GM12874 (cell line): ENCODE data around the gene MTG2.

Experiments
- TF ChIP-seq, protein P1 (sequence below): IDR thresholded peaks from 2 replicates; pipeline ENCODE4 v1.5.1; 2011; ENCODE audit warnings: low read depth, mild to moderate bottlenecking, control low read depth, low read length, moderate library complexity; ENCODE audit not compliant: insufficient read depth

The MTG2 gene

DNA sequence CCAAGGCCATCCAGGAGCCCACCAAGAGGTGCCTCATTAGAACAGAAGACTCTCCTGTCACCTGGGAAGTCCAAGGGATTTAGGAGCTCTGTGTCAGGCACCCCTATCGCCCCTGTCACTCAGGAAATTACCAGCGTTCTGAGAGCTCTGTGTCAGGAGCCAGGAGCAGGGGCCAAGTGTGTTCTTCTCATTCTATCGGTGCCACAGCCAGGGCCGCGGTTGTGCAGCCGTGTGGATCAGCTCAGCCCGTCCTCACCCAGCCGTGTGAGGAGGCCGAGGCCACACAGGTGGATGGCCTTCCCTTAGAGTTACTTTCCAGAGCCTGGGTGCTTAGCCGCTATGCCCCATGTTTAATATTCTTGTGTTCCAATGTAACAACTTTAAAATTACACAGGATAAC lies 9.8 kb downstream of the MTG2 start:
- TF ChIP-seq, protein P1, sequence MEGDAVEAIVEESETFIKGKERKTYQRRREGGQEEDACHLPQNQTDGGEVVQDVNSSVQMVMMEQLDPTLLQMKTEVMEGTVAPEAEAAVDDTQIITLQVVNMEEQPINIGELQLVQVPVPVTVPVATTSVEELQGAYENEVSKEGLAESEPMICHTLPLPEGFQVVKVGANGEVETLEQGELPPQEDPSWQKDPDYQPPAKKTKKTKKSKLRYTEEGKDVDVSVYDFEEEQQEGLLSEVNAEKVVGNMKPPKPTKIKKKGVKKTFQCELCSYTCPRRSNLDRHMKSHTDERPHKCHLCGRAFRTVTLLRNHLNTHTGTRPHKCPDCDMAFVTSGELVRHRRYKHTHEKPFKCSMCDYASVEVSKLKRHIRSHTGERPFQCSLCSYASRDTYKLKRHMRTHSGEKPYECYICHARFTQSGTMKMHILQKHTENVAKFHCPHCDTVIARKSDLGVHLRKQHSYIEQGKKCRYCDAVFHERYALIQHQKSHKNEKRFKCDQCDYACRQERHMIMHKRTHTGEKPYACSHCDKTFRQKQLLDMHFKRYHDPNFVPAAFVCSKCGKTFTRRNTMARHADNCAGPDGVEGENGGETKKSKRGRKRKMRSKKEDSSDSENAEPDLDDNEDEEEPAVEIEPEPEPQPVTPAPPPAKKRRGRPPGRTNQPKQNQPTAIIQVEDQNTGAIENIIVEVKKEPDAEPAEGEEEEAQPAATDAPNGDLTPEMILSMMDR: no peak

DNA sequence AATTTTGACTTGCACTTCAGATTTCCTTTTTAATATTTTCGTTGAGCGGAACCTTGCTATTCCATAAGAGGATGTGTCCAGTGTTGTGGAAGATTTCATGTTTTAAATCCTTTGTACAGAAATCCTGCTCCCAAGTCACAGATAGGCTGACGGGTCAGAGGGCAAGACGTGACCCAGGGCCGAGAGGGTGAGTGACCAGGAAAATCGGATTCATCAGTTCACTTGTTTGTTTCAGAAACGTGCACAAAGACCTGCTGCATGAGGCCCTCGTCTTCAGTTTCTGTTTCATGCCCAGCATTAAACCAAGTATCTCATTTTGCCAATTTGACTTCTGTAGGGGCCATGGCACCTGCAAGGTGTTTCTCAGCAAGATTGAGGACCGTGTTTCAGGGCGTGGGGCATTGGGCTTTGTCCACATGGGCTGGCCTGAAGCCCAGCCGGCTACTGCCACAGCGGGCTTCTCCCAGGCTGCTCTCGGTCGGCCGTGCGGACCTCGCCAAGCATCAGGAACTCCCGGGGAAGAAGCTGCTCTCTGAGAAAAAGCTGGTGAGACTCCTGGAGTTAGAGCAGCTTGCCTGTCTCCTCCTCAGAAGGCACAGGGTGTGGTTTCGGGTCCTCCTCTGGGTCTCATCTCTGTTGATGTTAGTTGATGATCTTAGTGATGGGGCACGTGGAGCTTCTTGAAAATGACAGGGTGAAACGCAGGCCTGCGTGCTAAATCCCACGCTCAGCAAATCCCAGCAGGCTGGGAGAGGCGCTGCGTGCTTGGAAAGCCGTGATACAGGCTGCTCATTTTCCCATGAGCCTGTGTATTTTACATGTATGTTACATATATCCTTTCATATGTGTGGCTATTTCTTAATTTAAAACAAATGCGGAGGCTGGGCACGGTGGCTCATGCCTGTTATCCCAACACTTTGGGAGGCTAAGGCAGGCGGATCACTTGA lies 10.5 kb downstream of the MTG2 start:
- TF ChIP-seq, protein P1: no peak

DNA sequence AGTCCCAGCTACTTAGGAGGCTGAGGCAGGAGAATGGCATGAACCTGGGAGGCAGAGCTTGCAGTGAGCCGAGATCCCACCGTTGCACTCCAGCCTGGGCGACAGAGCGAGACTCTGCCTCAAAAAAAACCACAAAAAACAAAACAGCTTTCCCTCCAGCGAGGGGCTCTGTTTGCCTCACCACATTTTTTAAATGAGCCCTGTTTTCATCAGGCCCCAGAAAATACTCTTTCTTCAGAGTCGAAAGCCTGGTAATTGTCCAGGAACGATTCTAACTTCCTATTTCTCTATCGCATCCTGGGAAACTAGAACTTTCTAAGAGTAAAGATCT lies 12.2 kb downstream of the MTG2 start:
- TF ChIP-seq, protein P1: no peak

DNA sequence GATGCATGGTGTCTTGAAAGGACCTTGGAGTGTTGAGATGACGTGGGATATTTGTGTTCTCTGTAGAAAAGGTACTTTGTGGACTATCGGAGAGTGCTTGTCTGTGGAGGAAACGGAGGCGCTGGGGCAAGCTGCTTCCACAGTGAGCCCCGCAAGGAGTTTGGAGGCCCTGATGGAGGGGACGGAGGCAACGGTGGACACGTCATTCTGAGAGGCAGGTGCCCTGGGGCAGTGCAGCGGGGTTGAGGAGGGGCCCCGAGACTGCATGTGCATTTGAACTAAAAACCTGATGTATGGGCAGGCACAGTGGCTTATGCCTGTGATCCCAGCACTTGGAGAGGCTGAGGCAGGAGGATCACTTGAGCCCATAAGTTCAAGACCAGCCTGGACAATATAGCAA lies 12.9 kb downstream of the MTG2 start:
- TF ChIP-seq, protein P1: no peak

DNA sequence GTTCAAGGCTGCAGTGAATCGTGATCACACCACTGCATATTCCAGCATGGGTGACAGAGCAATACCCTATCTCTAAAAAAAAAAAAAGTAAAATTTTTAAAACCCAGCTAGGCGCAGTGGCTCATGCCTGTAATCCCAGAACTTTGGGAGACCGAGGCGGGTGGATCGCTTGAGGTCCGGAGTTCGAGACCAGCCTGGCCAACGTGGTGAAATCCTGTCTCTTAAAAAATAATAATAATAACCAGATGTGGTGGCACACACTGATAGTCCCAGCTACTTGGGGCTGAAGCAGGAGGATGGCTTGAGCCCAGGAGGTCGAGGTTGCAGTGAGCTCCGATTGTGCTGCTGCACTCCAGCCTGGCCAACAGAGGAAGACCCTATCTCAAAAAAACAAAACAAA lies 13.5 kb downstream of the MTG2 start:
- TF ChIP-seq, protein P1: no peak

DNA sequence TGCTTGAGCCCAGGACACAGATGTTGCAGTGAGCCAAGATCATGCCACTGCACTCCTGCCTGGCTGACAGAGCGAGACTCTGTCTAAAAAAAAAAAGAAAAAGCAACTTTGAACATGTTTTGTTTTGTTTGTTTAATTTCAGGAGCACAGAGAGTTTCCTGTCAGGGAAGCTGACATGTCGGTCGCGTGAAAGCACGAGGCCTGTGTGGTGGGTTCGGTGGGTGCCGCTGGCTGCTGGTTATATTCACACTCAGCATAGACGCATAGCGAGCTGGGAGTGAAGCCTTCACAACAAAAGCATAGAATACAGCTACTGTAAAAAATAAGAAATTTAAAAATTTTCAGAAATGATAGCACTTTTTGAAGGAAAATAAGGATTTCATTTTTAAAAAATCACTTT lies 14.5 kb downstream of the MTG2 start:
- TF ChIP-seq, protein P1: no peak

DNA sequence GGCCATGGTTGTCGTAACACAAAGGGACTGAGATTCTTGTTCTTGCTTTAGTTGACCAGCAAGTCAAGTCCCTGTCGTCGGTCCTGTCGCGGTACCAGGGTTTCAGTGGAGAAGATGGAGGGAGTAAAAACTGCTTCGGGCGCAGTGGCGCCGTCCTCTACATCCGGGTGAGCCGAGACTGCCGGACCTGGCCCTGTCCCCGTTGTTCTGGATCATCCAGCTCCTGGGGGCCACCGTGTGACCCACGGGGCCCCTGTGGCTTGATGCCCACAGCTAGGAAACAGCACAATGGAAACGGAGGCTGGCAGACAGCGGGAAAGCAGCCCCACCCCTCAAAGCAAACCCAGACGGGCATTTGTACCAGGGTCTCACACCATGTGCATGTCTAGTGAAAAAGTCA lies 15.0 kb downstream of the MTG2 start:
- TF ChIP-seq, protein P1: no peak
